Measurements from ENCODE around the gene ADGRD2. TPM values are rescaled to one million over a fixed set of nuclear protein-coding genes. Genes with fewer than 3 reads are reported as not detected.

The ADGRD2 gene
- total and polyA plus RNA-seq, 2 of the 13 experiments (the other 11 are each of a cell fraction or from before 2014, with no cell fraction given) = not detected

DNA sequence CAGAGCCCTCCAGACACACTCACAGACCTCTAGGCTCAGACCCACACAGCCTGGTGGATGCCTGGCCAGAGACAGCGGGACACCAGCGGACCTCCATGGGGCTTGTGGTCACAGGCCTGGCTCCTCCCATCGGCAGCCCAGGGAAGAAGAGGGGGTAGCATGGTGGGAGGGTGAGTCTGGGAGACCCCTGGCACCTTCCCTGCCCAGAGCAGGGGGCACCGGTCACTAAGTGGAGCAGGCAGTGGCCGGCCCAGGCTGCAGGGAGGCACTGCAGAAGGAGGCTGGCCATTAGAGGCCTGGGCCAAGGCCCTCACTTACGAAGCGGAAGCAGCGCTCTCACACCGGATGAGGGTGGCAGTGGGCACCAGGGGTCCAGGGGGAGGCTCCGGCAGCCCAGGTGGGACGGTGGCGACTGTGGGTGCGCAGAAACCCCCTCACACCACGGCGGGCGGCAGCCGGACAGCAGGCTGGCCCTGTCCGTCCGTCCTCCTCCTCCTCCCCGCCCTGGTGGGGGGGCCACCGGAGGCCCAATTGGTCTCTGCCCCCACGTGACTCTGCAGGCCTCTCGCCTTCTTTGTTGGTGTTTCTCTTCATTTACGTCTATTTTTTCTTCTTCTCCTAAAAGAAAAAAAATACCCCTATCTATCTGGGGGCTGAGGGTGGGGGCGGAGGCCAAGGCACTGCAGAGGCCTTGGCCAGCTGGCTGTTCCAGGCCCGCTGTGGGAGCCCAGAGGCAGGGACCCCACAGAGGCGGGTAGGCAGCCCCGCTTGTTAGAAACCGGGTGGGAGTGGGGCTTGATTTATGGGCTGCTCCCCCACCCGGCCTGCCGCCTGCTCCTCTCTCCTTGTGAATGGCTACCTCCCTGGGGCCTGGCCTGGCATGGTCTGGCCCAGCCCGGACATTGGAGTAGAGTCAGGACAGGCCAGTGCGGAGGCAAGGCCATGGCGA is 57.0 kb downstream of the ADGRD2 start, which contains the start of gene NR5A1 (continued):
- TF ChIP-seq, protein P1, sequence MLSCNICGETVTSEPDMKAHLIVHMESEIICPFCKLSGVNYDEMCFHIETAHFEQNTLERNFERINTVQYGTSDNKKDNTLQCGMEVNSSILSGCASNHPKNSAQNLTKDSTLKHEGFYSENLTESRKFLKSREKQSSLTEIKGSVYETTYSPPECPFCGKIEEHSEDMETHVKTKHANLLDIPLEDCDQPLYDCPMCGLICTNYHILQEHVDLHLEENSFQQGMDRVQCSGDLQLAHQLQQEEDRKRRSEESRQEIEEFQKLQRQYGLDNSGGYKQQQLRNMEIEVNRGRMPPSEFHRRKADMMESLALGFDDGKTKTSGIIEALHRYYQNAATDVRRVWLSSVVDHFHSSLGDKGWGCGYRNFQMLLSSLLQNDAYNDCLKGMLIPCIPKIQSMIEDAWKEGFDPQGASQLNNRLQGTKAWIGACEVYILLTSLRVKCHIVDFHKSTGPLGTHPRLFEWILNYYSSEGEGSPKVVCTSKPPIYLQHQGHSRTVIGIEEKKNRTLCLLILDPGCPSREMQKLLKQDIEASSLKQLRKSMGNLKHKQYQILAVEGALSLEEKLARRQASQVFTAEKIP (CRISPR knock-in tag; IDR thresholded peaks at IDR 0.05; ENCODE audit: borderline replicate concordance) = no peak
- 0 out of 2 replicates have a peak, but pooled peaks have one; percentile 17 for TF ChIP-seq ZFYVE20 (CRISPR knock-in tag; IDR thresholded peaks at IDR 0.05; ENCODE audit: borderline replicate concordance, low read depth)
- no peak for TF ChIP-seq ZNF317 (CRISPR knock-in tag; IDR thresholded peaks at IDR 0.05)
- TF ChIP-seq MEIS1 (CRISPR knock-in tag; IDR thresholded peaks at IDR 0.05; ENCODE audit: borderline replicate concordance) = no peak
- no peak for TF ChIP-seq ZNF44 (CRISPR knock-in tag; IDR thresholded peaks at IDR 0.05)
- TF ChIP-seq MAFG (CRISPR knock-in tag; IDR thresholded peaks at IDR 0.05) = no peak
- TF ChIP-seq, protein P2, sequence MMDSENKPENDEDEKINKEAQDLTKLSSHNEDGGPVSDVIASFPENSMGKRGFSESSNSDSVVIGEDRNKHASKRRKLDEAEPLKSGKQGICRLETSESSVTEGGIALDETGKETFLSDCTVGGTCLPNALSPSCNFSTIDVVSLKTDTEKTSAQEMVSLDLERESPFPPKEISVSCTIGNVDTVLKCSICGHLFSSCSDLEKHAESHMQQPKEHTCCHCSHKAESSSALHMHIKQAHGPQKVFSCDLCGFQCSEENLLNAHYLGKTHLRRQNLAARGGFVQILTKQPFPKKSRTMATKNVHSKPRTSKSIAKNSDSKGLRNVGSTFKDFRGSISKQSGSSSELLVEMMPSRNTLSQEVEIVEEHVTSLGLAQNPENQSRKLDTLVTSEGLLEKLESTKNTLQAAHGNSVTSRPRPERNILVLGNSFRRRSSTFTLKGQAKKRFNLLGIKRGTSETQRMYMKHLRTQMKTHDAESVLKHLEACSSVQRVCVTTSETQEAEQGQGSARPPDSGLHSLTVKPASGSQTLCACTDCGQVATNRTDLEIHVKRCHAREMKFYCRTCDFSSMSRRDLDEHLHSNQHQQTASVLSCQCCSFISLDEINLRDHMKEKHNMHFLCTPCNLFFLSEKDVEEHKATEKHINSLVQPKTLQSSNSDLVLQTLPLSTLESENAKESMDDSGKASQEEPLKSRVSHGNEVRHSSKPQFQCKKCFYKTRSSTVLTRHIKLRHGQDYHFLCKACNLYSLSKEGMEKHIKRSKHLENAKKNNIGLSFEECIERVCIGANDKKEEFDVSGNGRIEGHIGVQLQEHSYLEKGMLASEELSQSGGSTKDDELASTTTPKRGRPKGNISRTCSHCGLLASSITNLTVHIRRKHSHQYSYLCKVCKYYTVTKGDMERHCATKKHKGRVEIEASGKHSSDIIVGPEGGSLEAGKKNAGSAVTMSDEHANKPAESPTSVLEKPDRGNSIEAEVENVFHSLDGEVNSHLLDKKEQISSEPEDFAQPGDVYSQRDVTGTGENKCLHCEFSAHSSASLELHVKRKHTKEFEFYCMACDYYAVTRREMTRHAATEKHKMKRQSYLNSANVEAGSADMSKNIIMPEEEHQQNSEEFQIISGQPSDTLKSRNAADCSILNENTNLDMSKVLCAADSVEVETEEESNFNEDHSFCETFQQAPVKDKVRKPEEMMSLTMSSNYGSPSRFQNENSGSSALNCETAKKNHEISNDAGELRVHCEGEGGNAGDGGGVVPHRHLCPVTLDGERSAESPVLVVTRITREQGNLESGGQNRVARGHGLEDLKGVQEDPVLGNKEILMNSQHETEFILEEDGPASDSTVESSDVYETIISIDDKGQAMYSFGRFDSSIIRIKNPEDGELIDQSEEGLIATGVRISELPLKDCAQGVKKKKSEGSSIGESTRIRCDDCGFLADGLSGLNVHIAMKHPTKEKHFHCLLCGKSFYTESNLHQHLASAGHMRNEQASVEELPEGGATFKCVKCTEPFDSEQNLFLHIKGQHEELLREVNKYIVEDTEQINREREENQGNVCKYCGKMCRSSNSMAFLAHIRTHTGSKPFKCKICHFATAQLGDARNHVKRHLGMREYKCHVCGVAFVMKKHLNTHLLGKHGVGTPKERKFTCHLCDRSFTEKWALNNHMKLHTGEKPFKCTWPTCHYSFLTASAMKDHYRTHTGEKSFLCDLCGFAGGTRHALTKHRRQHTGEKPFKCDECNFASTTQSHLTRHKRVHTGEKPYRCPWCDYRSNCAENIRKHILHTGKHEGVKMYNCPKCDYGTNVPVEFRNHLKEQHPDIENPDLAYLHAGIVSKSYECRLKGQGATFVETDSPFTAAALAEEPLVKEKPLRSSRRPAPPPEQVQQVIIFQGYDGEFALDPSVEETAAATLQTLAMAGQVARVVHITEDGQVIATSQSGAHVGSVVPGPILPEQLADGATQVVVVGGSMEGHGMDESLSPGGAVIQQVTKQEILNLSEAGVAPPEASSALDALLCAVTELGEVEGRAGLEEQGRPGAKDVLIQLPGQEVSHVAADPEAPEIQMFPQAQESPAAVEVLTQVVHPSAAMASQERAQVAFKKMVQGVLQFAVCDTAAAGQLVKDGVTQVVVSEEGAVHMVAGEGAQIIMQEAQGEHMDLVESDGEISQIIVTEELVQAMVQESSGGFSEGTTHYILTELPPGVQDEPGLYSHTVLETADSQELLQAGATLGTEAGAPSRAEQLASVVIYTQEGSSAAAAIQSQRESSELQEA (CRISPR knock-in tag; IDR thresholded peaks at IDR 0.05; ENCODE audit: not compliant biosample characterization) = no peak
- TF ChIP-seq ZNF354B (CRISPR knock-in tag; IDR thresholded peaks at IDR 0.05) = 0 out of 2 replicates have a peak, but pooled peaks have one; percentile 41
- 0 out of 2 replicates have a peak, but pooled peaks have one; percentile 17 for TF ChIP-seq IRX3 (CRISPR knock-in tag; IDR thresholded peaks at IDR 0.05; ENCODE audit: borderline replicate concordance, low read depth)
- TF ChIP-seq ZNF766 (CRISPR knock-in tag; IDR thresholded peaks at IDR 0.05; ENCODE audit: borderline replicate concordance) = 0 out of 2 replicates have a peak, but pooled peaks have one; percentile 19
- no peak for TF ChIP-seq ZNF180 (CRISPR knock-in tag; IDR thresholded peaks at IDR 0.05; ENCODE audit: borderline replicate concordance, low read depth)
- TF ChIP-seq ZNF570 (CRISPR knock-in tag; IDR thresholded peaks at IDR 0.05; ENCODE audit: borderline replicate concordance) = no peak
- no peak for TF ChIP-seq SKI (IDR thresholded peaks at IDR 0.05; ENCODE audit: partially characterized antibody)
- TF ChIP-seq ZNF629 (CRISPR knock-in tag; conservative IDR thresholded peaks at IDR 0.05) = no peak

Measured in HepG2 (cell line).